GM12872 (cell line): ENCODE measurements around the gene POLN.

Source experiments
- TF ChIP-seq, protein P1 (sequence below): IDR thresholded peaks from 3 replicates; pipeline ENCODE4 v1.5.1; 2011; ENCODE audit warnings: low read depth, mild to moderate bottlenecking, low read length, moderate library complexity; ENCODE audit not compliant: insufficient read depth

POLN gene

DNA sequence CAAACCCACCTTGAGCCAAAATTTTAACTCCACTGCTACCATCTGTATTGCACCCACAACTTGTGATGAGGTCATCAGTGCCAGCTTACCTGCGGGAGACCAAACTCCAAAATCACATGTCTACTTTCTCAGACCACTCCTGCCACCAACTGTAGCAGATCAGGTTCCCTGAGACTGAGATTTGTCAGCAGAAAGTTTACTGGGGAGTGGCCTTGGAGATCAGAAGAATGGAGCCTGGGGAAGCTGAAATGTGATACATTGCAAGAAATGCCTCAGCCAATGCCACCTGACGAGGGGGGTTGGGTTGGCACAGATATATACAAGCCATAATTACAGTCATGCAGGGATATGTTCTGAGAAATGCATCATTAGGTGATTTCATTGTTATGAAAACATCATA is 19.1 kb downstream of the POLN start:
- TF ChIP-seq, protein P1, sequence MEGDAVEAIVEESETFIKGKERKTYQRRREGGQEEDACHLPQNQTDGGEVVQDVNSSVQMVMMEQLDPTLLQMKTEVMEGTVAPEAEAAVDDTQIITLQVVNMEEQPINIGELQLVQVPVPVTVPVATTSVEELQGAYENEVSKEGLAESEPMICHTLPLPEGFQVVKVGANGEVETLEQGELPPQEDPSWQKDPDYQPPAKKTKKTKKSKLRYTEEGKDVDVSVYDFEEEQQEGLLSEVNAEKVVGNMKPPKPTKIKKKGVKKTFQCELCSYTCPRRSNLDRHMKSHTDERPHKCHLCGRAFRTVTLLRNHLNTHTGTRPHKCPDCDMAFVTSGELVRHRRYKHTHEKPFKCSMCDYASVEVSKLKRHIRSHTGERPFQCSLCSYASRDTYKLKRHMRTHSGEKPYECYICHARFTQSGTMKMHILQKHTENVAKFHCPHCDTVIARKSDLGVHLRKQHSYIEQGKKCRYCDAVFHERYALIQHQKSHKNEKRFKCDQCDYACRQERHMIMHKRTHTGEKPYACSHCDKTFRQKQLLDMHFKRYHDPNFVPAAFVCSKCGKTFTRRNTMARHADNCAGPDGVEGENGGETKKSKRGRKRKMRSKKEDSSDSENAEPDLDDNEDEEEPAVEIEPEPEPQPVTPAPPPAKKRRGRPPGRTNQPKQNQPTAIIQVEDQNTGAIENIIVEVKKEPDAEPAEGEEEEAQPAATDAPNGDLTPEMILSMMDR, result no peak

GRCh38 chr4:2220016-2220630 is 21.8 kb downstream of the POLN start:
- TF ChIP-seq, protein P1, result peak; percentile 95

GRCh38 chr4:2219233-2219760 is 22.6 kb downstream of the POLN start:
- TF ChIP-seq, protein P1, result no peak

GRCh38 chr4:2218436-2218835 is 23.5 kb downstream of the POLN start:
- TF ChIP-seq, protein P1, result no peak

GRCh38 chr4:2217726-2218125 is 24.2 kb downstream of the POLN start:
- TF ChIP-seq, protein P1, result no peak

DNA sequence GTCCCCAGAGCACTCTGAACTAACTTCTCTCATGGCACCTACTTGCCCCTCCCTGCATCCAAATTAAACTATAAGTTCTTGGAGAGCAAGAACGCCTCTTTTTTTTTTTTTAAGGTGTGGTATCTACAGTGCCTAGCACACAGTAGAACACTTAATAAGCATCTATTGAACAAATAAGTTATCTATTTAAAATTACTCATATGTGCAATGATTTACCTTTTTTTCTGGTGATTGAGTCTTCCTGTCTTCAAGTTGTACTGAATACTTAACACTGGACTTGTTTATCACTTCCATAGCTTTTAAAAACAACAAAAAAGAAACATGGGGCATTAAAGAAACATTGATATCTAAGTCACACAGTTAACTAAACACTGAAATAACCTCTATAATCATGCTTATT is 29.1 kb downstream of the POLN start:
- TF ChIP-seq, protein P1, result no peak

DNA sequence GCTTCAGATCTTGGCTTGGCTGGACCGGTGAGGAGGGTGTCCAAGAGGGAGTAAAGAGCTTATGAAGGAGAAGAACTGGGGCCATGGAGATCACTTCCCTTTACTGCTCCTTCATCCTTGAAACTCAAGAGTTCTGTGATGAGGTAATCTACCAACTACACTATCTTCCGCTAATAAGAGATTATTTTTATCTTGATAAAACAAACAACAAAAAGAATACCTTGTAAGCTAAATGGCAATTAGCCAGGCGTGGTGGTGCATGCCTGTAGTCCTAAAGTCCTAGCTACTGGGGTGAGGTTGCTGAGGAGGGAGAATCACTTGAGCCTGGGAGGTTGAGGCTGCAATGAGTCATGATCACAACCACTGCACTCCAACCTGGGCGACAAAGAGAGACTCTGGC is 47.4 kb downstream of the POLN start:
- TF ChIP-seq, protein P1, result no peak

- TF ChIP-seq, protein P1, result no peak
Observed at GRCh38 chr4:2193326-2193725, 48.6 kb downstream of the POLN start.
